Naive thymus-derived CD8-positive, alpha-beta T cell (primary cell): ENCODE results near the gene SMTNL2. TPM values are rescaled to one million over a fixed set of nuclear protein-coding genes. Genes with fewer than 3 reads are reported as not detected.
"Not testable (repeated sequence)": the region's sequence is repeated elsewhere in the genome, so short reads cannot be mapped to it uniquely, and the experiment has no call there.

Source experiments
- ATAC-seq, 2 donors: fragments of 150-1000 bp; cut with Tn5 transposase in 1 of 2; sonication (Bioruptor Pico), chemical (Tn5 transposase) in 1 of 2; 1 replicate in 1 of 2; 2 replicates in 1 of 2; pipeline ENCODE4 v1.10.0; 2021; ENCODE audit warnings: mild to moderate bottlenecking in 2 of 2, moderate library complexity in 2 of 2
- POLR2A ChIA-PET: fragments of 350-600 bp; sonication (Branson Sonifier 250); formaldehyde crosslinking; loops from one replicate; lab custom pipeline; 2021; ENCODE audit warnings: antibody characterized with exemption; lab: Charles Lee
- DNase-seq, 10 donors: peaks; one replicate each; pipeline versions ENCODE4 v3.0.0 to v3.0.0-alpha.2; 2020 to 2022
- H3K27ac Mint-ChIP-seq, 10 donors: one replicate each; pipeline ENCODE4 v1.8.0; 2020 to 2022; ENCODE audit warnings: mild to moderate bottlenecking in 10 of 10, mixed read lengths in 10 of 10, moderate library complexity in 4 of 10, inconsistent platforms in 1 of 10
- H3K27me3 Mint-ChIP-seq, 5 donors: one replicate each; pipeline ENCODE4 v1.8.0; 2021 to 2022; ENCODE audit warnings: mixed read lengths in 5 of 5
- H3K36me3 Mint-ChIP-seq, 3 donors: one replicate each; pipeline ENCODE4 v1.8.0; 2020 to 2022; ENCODE audit warnings: mixed read lengths in 3 of 3, mild to moderate bottlenecking in 2 of 3, inconsistent platforms in 1 of 3
- H3K4me1 Mint-ChIP-seq, 4 donors: one replicate each; pipeline ENCODE4 v1.8.0; 2021 to 2022; ENCODE audit warnings: mixed read lengths in 4 of 4
- H3K4me3 Mint-ChIP-seq, 10 donors: one replicate each; pipeline ENCODE4 v1.8.0; 2020 to 2022; ENCODE audit warnings: mild to moderate bottlenecking in 10 of 10, mixed read lengths in 10 of 10, moderate library complexity in 6 of 10, inconsistent platforms in 1 of 10
- H3K9me3 Mint-ChIP-seq, 9 donors: one replicate each; pipeline ENCODE4 v1.8.0; 2020 to 2022; ENCODE audit warnings: mixed read lengths in 9 of 9, mild to moderate bottlenecking in 3 of 9, inconsistent platforms in 1 of 9, moderate library complexity in 1 of 9
- polyA plus RNA-seq, 3 donors: library from polyadenylated mRNA; unstranded; fragments of 300-500 nt; fragmentation: Illumina TruSeq; gene quantifications; one replicate each; pipeline ENCODE4 v1.2.3, GENCODE V29; 2021
- total RNA-seq, 8 experiments: library from RNA in 2 of 8; stranded (reverse) in 2 of 8; gene quantifications; one replicate each; pipeline ENCODE4 v1.2.3 and lab custom pipeline; 2021 to 2026

The SMTNL2 gene
- total and polyA plus RNA-seq, 5 experiments from 2014 or later: not detected

DNA sequence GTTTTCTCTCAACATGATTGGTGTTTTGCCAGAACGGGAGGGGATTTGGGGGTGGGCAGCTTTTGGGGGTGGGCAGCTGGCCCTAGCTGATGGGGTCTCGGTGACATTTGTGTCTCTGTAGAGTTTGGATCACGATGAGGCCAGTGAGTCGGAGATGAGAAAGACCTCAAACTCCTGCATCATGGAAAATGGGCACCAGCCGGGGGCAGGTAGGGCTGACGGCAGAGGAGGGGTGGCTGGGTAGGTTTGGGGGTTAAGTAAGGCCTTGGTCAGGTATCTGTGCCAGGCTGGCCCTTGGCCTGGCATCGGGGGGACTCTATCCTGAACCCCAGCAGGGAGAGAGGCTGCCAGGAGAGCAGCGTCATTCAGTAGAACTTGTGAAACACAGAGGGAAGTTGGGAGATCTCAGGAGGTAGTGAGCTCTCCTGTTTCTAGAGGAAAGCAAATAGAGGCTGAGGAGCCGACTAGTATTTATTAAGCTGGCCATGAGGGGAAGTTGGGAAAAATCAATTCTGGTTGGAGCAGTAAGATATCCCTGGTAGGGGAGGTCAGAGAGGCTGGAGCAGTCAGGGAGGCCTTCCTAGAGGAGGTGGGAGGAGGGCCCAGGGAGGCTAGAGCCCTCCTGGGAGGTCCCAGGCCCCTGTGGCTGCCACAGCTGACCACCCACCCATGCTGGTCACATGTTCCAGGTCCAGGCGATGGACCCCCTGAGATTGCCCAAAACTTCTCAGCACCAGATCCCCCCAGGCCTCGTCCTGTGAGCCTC is 8.1 kb downstream of the SMTNL2 start:
- H3K27me3 Mint-ChIP-seq: peaks cover 0 to 18% (median 3%) of the 10 kb centered on the region in 5 donors
- H3K9me3 Mint-ChIP-seq: no peaks in the 10 kb centered on the region
- H3K27ac Mint-ChIP-seq: no peak overlapping the region
- DNase-seq: no peak
- peaks cover 0 to 12% (median 6%) of the 10 kb centered on the region in 4 donors for H3K4me1 Mint-ChIP-seq
- H3K4me3 Mint-ChIP-seq: no peak overlapping the region
- POLR2A ChIA-PET: interaction anchor here (0.8 kb wide), 1 partner anchor 239 kb away, joined by 5 read pairs; no protein-coding TSS in a partner anchor
- no peaks in the 10 kb centered on the region for H3K36me3 Mint-ChIP-seq
- ATAC-seq: no peak

DNA sequence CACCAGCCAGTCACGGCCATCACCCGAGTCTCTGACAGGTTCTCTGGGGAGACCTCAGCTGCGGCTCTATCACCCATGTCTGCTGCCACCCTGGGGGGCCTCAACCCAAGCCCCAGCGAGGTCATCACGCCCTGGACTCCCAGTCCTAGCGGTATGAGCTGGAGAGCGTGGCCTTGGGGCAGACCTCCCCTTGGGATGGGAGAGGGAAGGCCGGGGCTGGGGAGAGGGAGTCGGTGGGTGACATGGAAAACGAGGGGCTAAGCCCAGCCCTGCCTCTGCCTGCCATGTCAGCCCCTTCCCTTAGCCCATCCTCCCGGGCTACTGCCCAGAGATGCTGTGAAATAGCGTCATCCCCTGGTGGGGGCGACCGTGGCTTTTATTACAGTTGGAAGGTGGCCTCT is 8.7 kb downstream of the SMTNL2 start:
- POLR2A ChIA-PET: no interaction called here
- Mint-ChIP-seq H3K36me3 (no peaks in the 10 kb centered on the region), H3K27me3 (peaks cover 0 to 21% (median 3%) of the 10 kb centered on the region in 5 donors), H3K4me1 (peaks cover 0 to 12% (median 6%) of the 10 kb centered on the region in 4 donors), H3K4me3 (no peak overlapping the region), H3K27ac (no peak overlapping the region), H3K9me3 (no peaks in the 10 kb centered on the region)
- ATAC-seq: no peak
- no peak for DNase-seq

DNA sequence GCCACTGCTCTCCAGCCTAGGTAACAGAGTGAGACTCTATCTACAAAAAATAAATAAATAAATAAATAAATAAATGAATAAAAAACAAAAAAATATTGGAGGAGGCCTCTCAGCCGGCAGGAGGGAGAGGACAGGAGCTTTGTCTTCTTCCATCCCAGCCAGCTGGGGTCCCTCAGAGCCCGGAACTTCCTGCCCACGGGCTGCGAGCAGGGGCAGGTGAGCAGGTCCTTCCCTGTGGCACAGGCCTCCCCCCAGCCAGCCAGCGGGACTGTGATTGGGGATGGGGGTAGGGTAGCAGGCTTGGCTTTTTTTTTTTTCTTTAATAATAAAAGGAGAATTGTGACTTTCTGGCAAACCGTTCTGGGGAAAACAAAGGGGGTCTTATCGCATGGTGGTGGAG is 10.1 kb downstream of the SMTNL2 start:
- no peak overlapping the region for H3K4me3 Mint-ChIP-seq

DNA sequence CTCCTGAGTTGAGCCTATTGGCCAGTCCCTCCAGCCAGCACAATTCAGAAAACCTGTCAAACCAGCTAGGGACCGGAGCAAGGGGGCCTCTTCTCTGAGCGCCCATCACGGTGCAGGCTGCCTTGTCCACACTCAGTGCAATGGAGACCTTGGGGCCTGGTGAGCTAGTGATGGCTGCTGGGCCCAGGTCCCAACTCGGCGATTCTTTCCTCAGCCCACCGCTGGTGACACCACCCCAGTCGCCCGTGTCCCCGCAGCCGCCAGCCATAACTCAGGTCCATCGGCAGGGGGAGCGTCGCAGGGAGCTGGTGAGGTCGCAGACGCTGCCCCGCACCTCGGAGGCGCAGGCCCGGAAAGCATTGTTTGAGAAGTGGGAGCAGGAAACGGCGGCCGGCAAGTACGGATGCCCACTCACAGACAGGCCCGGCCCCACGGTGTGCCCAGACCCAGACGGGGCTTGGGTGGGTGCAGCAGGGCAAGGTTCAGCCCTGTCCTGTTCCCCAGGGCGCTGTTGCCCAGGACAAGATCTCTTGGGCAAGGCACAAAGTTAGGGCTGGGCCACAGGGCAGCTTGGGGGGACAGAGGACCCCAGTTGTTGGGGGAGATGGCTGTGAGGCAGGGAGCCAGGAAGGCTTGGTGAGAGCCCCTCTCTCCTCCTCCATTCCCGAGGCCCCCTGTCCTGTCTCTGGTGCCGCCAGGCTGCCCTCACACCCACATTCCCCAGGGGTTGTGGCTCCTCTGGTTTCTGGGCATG is 10.8 kb downstream of the SMTNL2 start:
- no peaks in the 10 kb centered on the region for H3K9me3 Mint-ChIP-seq
- POLR2A ChIA-PET: no interaction called here
- DNase-seq (peak in 6 of 10 donors; percentile 16 to 40 (median 29)), ATAC-seq (peak; percentile 77 to 81)
- H3K4me3 Mint-ChIP-seq: peak overlapping the region in 5 of 10 donors; percentile 18 to 49 (median 25)
- peaks cover 0 to 9% (median 5%) of the 10 kb centered on the region in 4 donors for H3K4me1 Mint-ChIP-seq
- H3K27ac Mint-ChIP-seq: peak overlapping the region in 2 of 10 donors; percentile 33 to 36
- H3K27me3 Mint-ChIP-seq: peaks cover 0 to 20% (median 3%) of the 10 kb centered on the region in 5 donors
- H3K36me3 Mint-ChIP-seq: no peaks in the 10 kb centered on the region

More for the DNA sequence above, 10.1 kb downstream of the SMTNL2 start:
- no peak overlapping the region for H3K27ac Mint-ChIP-seq
- DNase-seq (no peak), ATAC-seq (no peak)
- H3K9me3 Mint-ChIP-seq: no peaks in the 10 kb centered on the region
- POLR2A ChIA-PET: interaction anchor here (0.7 kb wide), 1 partner anchor 56 kb away, joined by 3 read pairs; no protein-coding TSS in a partner anchor
- H3K36me3 Mint-ChIP-seq: no peaks in the 10 kb centered on the region
- H3K4me1 Mint-ChIP-seq: peaks cover 0 to 9% (median 5%) of the 10 kb centered on the region in 4 donors
- peaks cover 0 to 21% (median 3%) of the 10 kb centered on the region in 5 donors for H3K27me3 Mint-ChIP-seq

DNA sequence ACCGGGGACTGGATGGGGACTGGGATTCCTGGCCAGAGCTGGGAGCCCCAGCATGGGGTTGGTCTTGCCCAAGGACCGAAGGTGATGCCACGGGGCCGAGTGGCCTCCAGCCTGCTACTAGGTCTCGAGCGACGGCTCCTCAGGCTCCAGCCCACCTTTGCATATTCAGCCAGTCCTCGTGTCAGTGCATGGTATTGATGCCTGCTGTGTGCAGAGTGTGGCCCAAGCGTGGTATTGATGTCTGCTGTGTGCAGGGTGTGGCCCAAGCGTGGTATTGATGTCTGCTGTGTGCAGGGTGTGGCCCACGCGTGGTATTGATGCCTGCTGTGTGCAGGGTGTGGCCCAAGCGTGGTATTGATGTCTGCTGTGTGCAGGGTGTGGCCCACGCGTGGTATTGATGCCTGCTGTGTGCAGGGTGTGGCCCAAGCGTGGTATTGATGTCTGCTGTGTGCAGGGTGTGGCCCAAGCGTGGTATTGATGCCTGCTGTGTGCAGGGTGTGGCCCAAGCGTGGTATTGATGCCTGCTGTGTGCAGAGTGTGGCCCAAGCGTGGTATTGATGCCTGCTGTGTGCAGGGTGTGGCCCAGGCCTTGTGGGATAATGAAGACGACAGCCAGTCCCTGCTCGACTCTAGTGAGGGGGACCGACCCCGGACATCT is 11.5 kb downstream of the SMTNL2 start:
- H3K36me3 Mint-ChIP-seq, H3K4me3 Mint-ChIP-seq, H3K9me3 Mint-ChIP-seq, H3K4me1 Mint-ChIP-seq, DNase-seq, ATAC-seq, POLR2A ChIA-PET: not testable (repeated sequence)
- Mint-ChIP-seq H3K27ac (peak overlapping the region in 1 of 10 donors; percentile 33), H3K27me3 (peaks cover 0 to 20% (median 3%) of the 10 kb centered on the region in 5 donors)

DNA sequence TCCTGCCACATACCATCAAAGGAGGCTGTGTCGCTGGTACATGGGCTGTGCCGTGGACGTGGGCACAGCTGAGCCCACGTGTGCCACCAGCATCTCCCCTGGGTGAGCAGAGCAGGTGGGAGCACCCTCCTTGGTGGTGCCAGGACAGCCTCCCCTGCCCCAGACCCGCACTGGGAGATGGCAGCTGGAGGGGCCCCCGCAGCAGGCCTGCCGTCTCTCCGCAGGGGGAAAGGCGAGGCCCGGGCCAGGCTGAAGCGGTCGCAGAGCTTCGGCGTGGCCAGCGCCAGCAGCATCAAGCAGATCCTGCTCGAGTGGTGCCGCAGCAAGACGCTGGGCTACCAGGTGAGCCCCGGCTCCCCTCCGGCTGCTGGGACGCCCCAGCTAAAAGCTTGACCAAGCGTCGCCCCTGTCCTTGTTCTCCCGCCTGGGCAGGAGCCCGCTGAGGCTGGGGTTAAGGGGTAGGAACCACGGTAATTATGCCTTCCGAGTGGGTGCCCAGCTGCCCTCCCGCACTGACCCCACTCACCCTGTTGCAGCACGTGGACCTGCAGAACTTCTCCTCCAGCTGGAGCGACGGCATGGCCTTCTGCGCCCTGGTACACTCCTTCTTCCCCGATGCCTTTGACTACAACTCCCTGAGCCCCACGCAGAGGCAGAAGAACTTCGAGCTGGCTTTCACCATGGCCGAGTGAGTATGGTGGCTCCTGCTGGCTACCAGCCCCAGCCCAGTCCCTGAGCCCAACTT is 12.5 kb downstream of the SMTNL2 start:
- DNase-seq: no peak
- peaks cover 0 to 20% (median 3%) of the 10 kb centered on the region in 5 donors for H3K27me3 Mint-ChIP-seq
- POLR2A ChIA-PET: no interaction called here
- H3K4me3 Mint-ChIP-seq: no peak overlapping the region
- peaks cover 0 to 9% (median 5%) of the 10 kb centered on the region in 4 donors for H3K4me1 Mint-ChIP-seq
- no peaks in the 10 kb centered on the region for H3K36me3 Mint-ChIP-seq
- H3K9me3 Mint-ChIP-seq: no peaks in the 10 kb centered on the region
- no peak overlapping the region for H3K27ac Mint-ChIP-seq
- no peak for ATAC-seq

DNA sequence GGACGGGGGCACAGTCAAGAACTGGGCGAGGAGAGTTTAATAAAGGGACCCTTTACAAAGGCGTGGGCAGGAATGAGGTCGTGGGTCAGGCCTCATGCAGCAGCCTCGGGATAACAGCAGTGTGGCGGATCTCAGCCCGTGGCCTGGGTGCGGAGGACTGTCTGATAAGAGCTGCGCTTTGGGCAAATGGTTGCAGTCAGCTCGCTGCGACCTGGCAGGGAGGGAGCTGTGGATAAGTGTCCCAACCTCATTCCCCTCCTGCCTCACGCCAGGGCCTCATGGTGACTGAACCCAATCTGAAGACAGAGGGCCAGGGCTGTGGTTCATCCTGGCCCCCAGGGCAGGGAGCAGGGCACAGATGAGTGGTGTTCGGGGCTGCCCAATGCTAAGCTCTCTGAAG is 13.6 kb downstream of the SMTNL2 start:
- H3K27ac Mint-ChIP-seq: peak overlapping the region in 1 of 10 donors; percentile 53
- no peaks in the 10 kb centered on the region for H3K9me3 Mint-ChIP-seq
- H3K4me1 Mint-ChIP-seq: peaks cover 0 to 9% (median 5%) of the 10 kb centered on the region in 4 donors
- H3K27me3 Mint-ChIP-seq: peaks cover 0 to 20% (median 3%) of the 10 kb centered on the region in 5 donors
- H3K36me3 Mint-ChIP-seq: no peaks in the 10 kb centered on the region
- no peak overlapping the region for H3K4me3 Mint-ChIP-seq
- DNase-seq (no peak), ATAC-seq (no peak)
- POLR2A ChIA-PET: no interaction called here

DNA sequence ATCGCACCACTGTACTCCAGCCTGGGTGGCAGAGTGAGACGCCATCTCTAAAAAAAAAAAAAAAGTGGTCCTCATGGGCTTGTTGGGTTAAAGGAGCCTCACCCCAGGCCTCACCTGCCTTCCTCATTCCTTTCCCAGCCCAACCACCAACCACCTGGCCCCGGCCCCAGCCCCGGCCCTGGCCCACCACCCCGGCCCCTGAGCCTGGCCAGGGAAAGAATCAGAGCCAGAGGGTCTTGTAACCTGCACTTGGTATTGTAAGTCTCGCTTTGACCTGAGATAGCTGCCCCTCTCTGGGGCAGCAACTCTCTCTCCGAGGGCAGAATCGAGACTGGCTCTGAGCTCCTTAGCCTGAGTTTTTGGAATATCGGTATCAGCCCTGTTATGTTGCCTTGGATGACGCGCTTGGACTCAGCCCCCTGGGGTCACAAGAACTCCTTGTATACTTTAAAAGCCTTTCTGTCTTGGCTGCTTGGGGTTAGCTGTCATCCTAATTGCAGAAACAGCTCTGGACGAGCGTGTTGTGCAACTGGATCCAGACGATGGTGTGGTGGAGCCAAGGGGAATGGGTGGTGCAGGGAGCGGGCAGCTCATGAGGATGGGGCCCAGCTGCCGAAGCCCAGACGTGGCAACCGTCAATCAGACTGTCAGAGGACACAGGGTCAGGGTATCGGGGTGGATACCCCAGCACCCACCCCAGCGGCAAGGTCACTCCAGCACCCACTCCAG is 14.6 kb downstream of the SMTNL2 start:
- ATAC-seq: no peak
- POLR2A ChIA-PET: interaction anchor here (0.7 kb wide), 1 partner anchor 179 kb away, joined by 3 read pairs; no protein-coding TSS in a partner anchor
- Mint-ChIP-seq H3K27me3 (peaks cover 0 to 20% (median 3%) of the 10 kb centered on the region in 5 donors), H3K4me3 (no peak overlapping the region), H3K9me3 (no peaks in the 10 kb centered on the region), H3K4me1 (peaks cover 0 to 7% (median 4%) of the 10 kb centered on the region in 4 donors), H3K27ac (no peak overlapping the region), H3K36me3 (no peaks in the 10 kb centered on the region)
- no peak for DNase-seq

DNA sequence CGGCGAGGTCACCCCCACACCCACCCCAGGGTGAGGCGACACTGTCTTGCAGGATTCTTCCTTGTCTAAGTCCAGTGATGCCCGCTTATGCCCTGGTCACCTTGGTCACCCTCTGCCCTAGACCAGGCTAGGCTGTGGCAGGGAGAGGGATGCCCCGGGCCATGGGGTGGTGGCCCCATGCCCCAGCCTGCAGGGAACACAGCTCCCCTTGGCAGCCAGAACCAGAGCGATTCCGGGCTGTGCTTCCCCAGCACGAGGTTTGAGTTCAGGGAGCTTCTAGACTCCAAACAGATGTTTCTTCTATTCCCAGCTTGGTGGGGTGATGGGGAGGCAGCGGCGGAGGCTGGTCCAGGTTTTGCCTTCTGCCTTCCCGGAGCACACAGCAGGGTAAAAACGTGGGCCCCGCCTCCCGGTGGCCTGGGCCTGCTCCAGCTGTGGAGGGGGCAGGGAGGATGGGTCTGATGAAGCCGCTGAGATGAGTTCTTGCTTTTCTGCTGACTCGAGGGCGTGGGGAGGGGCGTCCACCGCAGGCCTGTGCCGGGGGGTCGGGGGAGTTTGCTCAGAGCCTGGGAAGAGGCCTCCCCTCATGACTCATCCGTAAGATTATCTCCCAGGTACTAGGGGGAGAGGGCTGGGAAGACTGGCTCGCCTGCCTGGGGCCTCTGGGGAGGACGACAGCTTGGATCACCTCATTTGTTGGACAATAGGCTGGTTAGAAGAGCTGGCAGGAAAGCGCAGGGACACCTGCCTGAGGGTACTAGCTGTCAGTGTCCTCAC is 15.4 kb downstream of the SMTNL2 start:
- DNase-seq (no peak), ATAC-seq (no peak)
- no peak overlapping the region for H3K4me3 Mint-ChIP-seq
- H3K36me3 Mint-ChIP-seq: no peaks in the 10 kb centered on the region
- POLR2A ChIA-PET: interaction anchor here (0.7 kb wide), 1 partner anchor 178 kb away, joined by 3 read pairs; no protein-coding TSS in a partner anchor
- peaks cover 0 to 7% (median 4%) of the 10 kb centered on the region in 4 donors for H3K4me1 Mint-ChIP-seq
- H3K9me3 Mint-ChIP-seq: no peaks in the 10 kb centered on the region
- H3K27ac Mint-ChIP-seq: peak overlapping the region in 1 of 10 donors; percentile 49
- H3K27me3 Mint-ChIP-seq: peaks cover 0 to 20% (median 3%) of the 10 kb centered on the region in 5 donors

DNA sequence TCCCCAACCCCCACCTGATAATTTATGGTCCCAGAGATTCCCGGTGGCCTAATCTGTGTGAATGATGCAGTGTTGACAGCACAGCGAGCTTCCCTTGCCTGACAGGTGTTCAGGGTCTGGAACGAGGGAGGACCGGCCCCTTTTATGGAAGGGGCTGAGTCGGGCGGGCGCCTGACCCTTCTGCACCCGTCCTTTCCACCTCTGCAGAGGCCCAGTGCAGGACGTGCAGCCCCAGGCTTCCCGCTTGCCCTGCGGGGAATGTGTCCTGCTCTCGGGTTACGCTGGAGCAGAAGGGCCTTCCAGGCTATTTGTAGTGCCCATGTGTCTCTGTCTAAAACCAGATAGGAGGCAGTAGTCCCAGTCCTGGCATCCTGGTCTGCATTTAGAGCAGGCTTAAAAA is 16.2 kb downstream of the SMTNL2 start:
- DNase-seq: no peak
- Mint-ChIP-seq H3K9me3 (no peaks in the 10 kb centered on the region), H3K4me1 (no peaks in the 10 kb centered on the region), H3K4me3 (no peak overlapping the region), H3K27me3 (peaks cover 0 to 20% (median 3%) of the 10 kb centered on the region in 5 donors), H3K36me3 (no peaks in the 10 kb centered on the region), H3K27ac (no peak overlapping the region)
- ATAC-seq: no peak
- POLR2A ChIA-PET: no interaction called here

DNA sequence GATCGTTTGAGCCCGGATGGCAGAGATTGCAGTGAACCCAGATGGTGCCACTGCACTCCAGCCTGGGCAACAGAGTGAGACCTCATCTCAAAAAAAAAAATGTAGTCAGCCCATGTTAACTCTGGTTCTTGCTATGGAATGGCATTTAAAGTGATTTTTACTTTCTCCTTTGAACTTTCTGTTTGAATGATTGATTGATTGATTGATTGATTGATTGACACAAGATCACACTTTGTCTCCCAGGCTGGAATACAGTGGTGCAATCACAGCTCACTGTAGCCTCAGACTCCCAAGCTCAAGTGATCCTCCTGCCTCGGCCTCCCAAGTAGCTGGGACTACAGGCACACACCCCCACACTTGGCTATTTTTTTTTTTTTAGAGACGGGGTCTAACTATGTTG is 17.0 kb downstream of the SMTNL2 start:
- ATAC-seq (no peak), DNase-seq (no peak)
- Mint-ChIP-seq H3K27me3 (peaks cover 0 to 20% (median 3%) of the 10 kb centered on the region in 5 donors), H3K4me1 (no peaks in the 10 kb centered on the region), H3K4me3 (no peak overlapping the region), H3K27ac (no peak overlapping the region), H3K36me3 (no peaks in the 10 kb centered on the region), H3K9me3 (no peaks in the 10 kb centered on the region)
- POLR2A ChIA-PET: no interaction called here
